Activated T-helper 1 cell treated with anti-CD3 and anti-CD28 coated beads, Interleukin-12 subunit alpha, Interleukin-12 subunit beta, Interleukin-2, Interleukin-4 antibody, amounts not matched to agents 30 ng/mL and 10 ng/mL and 1 ng/mL, durations not matched to agents 14 hours and 24 hours and 36 hours (primary cell): ENCODE data around the gene TSR1. TPM values are rescaled to one million over a fixed set of nuclear protein-coding genes. Genes with fewer than 3 reads are reported as not detected.

ENCODE experiments used
- DNase-seq: peaks from one replicate; pipeline ENCODE4 v3.0.0; 2021; ENCODE audit warnings: low spot score
- H3K27ac Mint-ChIP-seq: one replicate; pipeline ENCODE4 v1.8.0; 2021; ENCODE audit warnings: mild to moderate bottlenecking, mixed read lengths
- H3K27me3 Mint-ChIP-seq: one replicate; pipeline ENCODE4 v1.8.0; 2022; ENCODE audit warnings: mild to moderate bottlenecking, moderate library complexity, mixed read lengths; ENCODE audit not compliant: insufficient read depth
- H3K36me3 Mint-ChIP-seq: one replicate; pipeline ENCODE4 v1.8.0; 2021; ENCODE audit warnings: low read depth, mixed read lengths
- H3K4me1 Mint-ChIP-seq: one replicate; pipeline ENCODE4 v1.8.0; 2021; ENCODE audit warnings: low read depth, mixed read lengths
- H3K4me3 Mint-ChIP-seq: one replicate; pipeline ENCODE4 v1.8.0; 2021; ENCODE audit warnings: mild to moderate bottlenecking, moderate library complexity, mixed read lengths
- H3K9me3 Mint-ChIP-seq: one replicate; pipeline ENCODE4 v1.8.0; 2021; ENCODE audit warnings: mixed read lengths
- intact Hi-C: fragments of 100-400 bp; cut with micrococcal nuclease; formaldehyde crosslinking; loops from one replicate; pipeline ENCODE4 v1.15.1; 2024
- total RNA-seq: library from RNA; stranded (reverse); gene quantifications from 2 replicates; pipeline ENCODE4 v1.2.3, GENCODE V29; 2022

TSR1 gene
- total RNA-seq, 1 donor from 2014 or later, result 91.3 TPM

DNA sequence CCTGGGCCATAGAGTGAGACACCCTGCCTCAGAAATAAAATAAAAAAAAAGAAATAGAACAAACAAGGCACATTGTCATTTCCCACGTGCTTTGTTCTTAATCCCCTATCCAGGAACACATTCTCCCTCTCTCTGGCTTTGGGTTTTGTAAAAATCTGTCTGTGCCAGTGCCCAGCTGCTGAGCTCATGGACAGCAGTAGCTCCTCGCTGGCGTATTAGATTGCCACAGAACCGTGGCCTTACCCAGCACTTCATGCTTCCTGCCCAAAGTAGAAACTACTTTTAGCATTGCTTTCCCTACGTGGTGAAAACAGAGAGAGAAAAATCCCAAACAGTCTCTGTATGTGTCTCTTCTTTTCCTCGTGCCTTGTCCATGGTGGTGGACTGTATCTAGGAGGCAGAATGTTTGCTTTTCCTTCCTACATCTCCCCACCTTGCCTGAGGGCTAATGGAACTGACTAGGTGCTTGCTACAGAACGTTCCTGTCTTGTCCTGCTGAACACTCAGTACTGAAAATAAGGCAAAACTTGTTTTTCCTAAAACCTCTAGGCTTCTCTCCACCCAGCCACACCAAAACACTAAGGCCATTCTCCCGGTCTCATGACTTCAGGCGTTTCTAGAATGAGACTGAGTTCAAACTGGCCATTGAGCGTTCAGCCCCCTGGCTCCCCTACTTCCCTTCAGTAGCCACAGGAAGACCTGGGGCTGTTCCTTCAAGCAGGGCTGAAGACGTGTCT is 38.5 kb upstream of the TSR1 start:
- DNase-seq, result no peak
- intact Hi-C loops, result no loop called here
- Mint-ChIP-seq H3K27me3 (no peaks in the 10 kb centered on the region), H3K4me1 (no peaks in the 10 kb centered on the region), H3K4me3 (no peak overlapping the region), H3K9me3 (no peaks in the 10 kb centered on the region), H3K36me3 (peaks cover 5% of the 10 kb centered on the region), H3K27ac (peak overlapping the region; percentile 38)

DNA sequence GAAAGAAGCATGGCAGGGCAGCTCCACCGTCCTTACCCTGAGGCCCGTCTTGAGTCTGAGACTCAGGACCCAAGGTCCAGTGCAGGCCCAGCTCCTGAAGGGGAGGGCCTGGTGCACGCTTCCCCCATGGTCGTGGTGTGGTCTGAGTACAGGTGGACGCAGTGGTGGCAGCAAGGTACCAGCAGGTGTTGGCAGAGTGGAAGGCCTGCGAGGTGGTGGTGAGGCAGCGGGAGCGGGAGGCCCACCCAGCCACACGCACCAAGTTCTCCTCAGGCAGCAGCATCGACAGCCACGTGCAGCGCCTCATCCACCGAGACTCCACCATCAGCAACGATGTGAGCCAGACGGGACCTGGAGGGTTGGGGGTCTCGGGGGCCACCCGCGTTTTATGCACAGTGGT is 36.9 kb upstream of the TSR1 start:
- H3K4me3 Mint-ChIP-seq, result no peak overlapping the region
- H3K9me3 Mint-ChIP-seq, result no peaks in the 10 kb centered on the region
- H3K27ac Mint-ChIP-seq, result no peak overlapping the region
- peaks cover 2% of the 10 kb centered on the region for H3K36me3 Mint-ChIP-seq
- intact Hi-C loops, result no loop called here
- H3K4me1 Mint-ChIP-seq, result no peaks in the 10 kb centered on the region
- no peak for DNase-seq
- H3K27me3 Mint-ChIP-seq, result no peaks in the 10 kb centered on the region

DNA sequence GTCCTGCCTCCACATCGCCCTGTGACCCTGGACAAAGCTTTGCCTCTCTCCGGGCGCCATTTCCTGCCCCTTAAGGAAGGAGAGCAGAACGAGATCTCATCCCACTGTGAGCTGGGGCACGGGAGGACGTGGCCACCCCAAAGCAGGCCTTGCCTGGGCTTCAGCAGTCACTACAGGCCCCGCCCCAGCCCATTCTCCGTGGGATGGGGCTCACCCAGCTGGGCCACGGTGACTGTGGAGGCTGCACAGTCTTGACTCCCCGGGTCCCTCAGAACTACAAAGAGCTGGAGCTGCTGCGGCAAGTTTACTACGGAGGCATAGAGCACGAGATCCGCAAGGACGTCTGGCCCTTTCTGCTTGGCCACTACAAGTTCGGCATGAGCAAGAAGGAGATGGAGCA is 36.4 kb upstream of the TSR1 start:
- Mint-ChIP-seq H3K27me3 (no peaks in the 10 kb centered on the region), H3K9me3 (no peaks in the 10 kb centered on the region), H3K4me1 (no peaks in the 10 kb centered on the region), H3K36me3 (peaks cover 2% of the 10 kb centered on the region), H3K27ac (no peak overlapping the region), H3K4me3 (no peak overlapping the region)
- DNase-seq, result no peak
- intact Hi-C loops, result no loop called here

DNA sequence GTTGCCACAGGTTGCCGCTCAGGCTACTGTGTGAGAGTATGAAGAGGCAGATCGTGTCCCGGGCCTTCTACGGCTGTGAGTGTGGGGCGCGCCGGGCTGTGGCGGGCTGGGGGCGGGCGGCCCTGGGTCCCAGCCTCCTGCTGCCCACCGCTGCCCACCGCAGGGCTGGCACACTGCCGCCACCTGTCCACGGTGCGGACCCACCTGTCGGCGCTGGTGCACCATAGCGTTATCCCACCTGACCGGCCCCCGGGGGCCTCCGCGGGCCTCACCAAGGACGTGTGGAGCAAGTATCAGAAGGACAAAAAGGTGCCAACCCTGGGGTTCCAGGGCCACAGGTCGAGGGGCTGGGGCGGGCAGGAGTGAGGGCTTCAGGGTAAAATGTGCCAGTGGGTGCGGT is 35.9 kb upstream of the TSR1 start:
- Mint-ChIP-seq H3K27ac (no peak overlapping the region), H3K4me1 (no peaks in the 10 kb centered on the region), H3K27me3 (no peaks in the 10 kb centered on the region), H3K36me3 (peaks cover 2% of the 10 kb centered on the region), H3K9me3 (no peaks in the 10 kb centered on the region), H3K4me3 (no peak overlapping the region)
- intact Hi-C loops, result no loop called here
- DNase-seq, result no peak

DNA sequence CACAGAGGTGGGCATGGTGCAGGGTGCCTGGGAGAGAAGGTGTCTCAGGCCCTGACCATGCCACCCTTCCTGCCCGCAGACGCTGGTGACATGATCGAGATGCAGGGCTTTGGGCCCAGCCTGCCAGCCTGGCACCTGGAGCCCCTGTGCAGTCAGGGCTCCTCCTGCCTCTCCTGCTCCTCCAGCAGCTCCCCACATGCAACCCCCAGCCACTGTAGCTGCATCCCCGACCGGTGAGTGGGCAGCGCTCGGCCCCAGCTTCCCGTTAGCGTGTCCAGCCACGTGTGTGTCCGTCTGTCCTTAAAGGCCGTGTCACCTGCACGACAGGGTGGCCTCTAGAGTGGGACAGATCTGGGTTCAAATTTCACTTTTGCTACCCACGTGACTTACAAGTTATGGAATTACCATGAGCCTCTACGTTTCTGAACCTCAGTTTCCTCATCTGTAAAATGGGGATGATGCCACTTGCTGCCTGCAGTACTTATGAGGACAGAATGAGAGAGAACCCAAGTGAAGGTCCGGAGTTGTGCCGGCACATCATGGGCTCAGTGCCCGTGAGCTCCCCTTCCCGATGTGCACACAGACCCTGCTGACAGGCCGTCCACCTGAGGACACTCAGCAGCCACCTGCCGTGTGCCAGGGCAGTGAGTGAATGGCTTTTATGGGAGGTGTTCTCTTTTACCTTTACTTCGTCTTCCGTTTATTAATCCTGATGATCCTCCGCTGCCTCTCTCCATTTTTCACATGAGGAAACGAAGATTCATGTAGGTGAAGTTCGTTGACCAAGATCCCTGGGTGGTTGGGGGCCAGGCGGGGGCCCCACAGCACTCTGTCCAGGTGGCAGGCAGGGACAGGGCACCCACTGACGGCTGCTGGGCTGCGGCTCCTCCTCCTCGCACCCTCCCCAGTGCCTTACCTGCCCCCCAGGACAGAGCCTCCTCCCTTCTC is 35.2 kb upstream of the TSR1 start:
- no peak for DNase-seq
- H3K4me3 Mint-ChIP-seq, result no peak overlapping the region
- H3K36me3 Mint-ChIP-seq, result peaks cover 5% of the 10 kb centered on the region
- intact Hi-C loops, result no loop called here
- H3K4me1 Mint-ChIP-seq, result no peaks in the 10 kb centered on the region
- no peaks in the 10 kb centered on the region for H3K9me3 Mint-ChIP-seq
- H3K27ac Mint-ChIP-seq, result no peak overlapping the region
- no peaks in the 10 kb centered on the region for H3K27me3 Mint-ChIP-seq

DNA sequence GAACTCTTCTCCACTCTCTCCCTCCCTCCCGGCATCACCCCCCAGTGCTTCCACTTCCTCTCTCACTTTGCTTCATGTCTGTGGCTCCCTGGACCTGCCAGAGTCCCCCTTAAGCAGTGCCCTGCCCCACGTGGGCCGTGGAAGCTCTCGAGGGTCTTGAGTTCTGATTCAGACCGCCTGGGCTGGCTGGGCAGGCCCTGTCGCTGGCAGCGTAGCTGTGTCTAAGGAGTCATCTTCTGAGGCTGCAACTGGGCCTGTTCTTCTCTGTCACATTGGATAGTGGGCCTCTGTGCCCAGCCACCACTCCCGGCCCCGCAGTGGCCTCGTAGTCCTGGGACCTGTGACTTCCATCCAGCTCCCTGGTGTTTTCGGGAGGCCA is 33.9 kb upstream of the TSR1 start:
- Mint-ChIP-seq H3K4me3 (no peak overlapping the region), H3K9me3 (no peaks in the 10 kb centered on the region), H3K27ac (no peak overlapping the region), H3K27me3 (no peaks in the 10 kb centered on the region), H3K4me1 (no peaks in the 10 kb centered on the region), H3K36me3 (peaks cover 3% of the 10 kb centered on the region)
- intact Hi-C loops, result no loop called here
- DNase-seq, result no peak

DNA sequence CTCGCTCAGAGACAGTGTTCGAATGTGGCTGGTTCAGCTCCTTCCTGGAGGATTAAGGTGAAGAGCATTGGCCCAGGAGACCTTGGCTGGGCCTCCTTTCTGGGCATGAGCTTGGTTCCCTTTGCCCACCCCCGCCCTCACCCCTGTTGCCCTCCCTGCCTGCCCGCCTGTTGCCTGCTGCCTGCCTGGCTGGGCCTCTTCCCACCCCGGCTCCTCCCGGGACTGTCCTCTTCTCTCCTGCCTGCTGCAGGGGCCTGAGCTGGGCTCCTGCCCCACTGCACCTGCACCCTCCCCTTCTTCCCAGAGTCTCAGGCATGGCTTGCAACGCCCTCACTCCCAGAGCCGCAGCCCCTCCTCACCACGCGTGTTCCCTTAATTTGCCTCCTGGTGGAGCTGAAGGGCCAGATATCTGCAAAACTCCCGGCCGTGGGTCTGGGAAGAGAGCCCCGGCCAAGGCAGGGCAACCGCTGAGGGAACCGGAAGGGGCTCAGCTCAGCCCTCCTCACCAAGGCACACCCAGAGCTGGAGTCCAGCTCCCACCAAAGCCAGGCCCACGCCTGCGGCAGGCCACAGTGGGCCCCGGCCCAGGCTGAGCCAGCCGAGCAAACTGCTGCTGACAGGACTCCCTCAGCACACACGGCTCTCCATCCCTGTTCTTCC is 33.4 kb upstream of the TSR1 start:
- no peaks in the 10 kb centered on the region for H3K27me3 Mint-ChIP-seq

DNA sequence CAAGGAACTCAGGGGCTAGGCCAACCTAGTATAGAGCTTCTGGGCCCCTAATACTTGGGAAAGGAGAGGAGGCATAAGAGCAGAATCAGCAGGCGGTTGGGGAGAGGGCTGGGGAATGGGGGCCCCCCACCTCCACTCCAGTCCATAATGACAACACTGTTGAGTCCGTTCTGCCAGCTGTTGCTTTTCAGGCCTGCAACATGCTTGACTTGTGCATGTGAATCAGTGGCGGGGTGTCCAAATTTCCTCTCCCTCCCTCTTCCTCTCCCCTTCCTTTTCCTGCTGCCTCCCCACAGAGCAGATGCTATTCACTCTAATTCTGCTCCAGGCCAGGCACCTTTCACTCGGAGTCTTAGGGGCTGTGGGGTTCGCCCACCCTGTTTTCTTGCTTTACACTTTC is 32.8 kb upstream of the TSR1 start:
- H3K36me3 Mint-ChIP-seq, result peaks cover 3% of the 10 kb centered on the region
- no peak overlapping the region for H3K27ac Mint-ChIP-seq
- no peak for DNase-seq
- no peaks in the 10 kb centered on the region for H3K4me1 Mint-ChIP-seq
- no peak overlapping the region for H3K4me3 Mint-ChIP-seq
- H3K27me3 Mint-ChIP-seq, result no peaks in the 10 kb centered on the region
- intact Hi-C loops, result no loop called here
- H3K9me3 Mint-ChIP-seq, result no peaks in the 10 kb centered on the region

More for the DNA sequence above, 33.4 kb upstream of the TSR1 start:
- H3K27ac Mint-ChIP-seq, result no peak overlapping the region
- no peak for DNase-seq
- intact Hi-C loops, result no loop called here
- no peaks in the 10 kb centered on the region for H3K4me1 Mint-ChIP-seq
- H3K36me3 Mint-ChIP-seq, result peaks cover 3% of the 10 kb centered on the region
- no peak overlapping the region for H3K4me3 Mint-ChIP-seq
- H3K9me3 Mint-ChIP-seq, result no peaks in the 10 kb centered on the region

DNA sequence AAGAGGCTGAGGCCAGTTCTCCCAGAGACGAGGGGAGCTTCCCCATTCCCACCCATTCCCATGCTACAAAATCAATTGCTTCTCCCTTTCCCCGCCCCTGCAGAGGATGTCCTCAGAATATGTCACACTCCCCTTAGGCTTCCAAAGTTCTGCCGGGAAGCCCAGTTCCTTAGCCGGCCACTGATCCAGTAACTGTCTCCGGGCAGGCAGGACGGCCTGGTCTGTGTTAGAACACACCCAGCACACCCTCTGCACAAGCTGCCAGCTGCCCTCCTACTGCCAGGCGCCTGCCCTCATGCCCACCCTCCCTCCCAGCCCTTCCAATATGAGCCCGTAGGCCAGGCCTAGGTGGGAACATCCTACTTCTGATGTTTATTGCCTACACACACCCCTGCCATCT is 32.1 kb upstream of the TSR1 start:
- no peak overlapping the region for H3K4me3 Mint-ChIP-seq
- no peaks in the 10 kb centered on the region for H3K27me3 Mint-ChIP-seq

DNA sequence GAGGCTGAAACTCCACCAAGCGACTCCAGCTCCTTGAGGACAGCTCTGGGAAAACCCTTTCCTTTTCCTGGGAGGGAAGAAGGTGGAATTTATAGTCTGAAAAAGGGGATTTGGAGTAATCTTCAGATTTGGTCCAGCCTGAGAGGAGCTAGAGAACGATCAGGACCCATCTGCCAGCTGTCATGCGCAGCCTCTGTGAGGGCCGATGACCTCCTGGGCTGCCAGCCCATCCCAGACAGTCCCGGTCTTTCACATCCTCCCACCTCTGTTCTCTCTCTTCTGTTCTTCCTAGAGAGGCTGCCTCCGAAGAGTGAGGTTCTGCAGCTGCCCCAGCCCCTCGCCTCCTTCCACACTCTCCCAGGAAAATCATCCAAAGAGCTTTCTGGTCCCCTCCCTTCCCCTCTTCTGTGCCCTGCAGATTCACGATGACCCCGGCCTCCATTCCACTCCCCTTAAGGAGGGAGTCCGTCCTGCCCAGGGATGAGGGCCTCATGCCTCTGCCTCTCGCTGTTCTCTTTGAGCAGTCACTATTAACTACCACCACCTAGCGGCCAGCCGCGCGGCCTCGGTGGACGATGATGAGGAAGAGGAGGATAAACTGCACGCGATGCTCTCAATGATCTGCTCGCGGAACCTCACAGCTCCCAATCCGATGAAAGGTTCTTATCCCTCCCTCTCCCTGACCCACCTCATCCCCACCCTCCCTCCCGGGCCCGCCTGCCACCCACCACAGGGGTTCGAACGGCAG is 30.7 kb upstream of the TSR1 start:
- intact Hi-C loops, result no loop called here
- no peaks in the 10 kb centered on the region for H3K9me3 Mint-ChIP-seq

More for the DNA sequence above, 32.1 kb upstream of the TSR1 start:
- Mint-ChIP-seq H3K27ac (no peak overlapping the region), H3K36me3 (peaks cover 3% of the 10 kb centered on the region), H3K9me3 (no peaks in the 10 kb centered on the region), H3K4me1 (no peaks in the 10 kb centered on the region)
- no peak for DNase-seq
- intact Hi-C loops, result no loop called here

DNA sequence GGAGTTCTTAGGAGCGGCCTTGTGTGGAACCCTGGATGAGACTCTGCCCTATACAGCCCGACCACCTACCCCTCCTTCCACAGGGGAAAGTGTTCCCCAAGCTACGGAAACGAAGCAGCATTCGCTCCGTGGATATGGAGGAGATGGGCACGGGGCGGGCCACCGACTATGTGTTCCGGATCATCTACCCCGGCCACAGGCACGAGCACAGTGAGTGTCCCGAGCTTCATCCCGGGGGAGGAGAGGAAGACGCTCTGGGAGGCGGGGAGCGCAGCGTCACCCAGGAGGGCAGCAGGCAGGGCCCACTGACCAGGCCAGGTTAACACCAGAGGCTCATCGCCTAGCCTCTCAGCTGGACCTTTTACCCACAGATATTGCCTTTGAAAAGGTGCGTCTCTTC is 28.9 kb upstream of the TSR1 start:
- no peaks in the 10 kb centered on the region for H3K4me1 Mint-ChIP-seq
- no peaks in the 10 kb centered on the region for H3K27me3 Mint-ChIP-seq
- DNase-seq, result no peak
- no peaks in the 10 kb centered on the region for H3K9me3 Mint-ChIP-seq
- intact Hi-C loops, result no loop called here
- H3K36me3 Mint-ChIP-seq, result peaks cover 3% of the 10 kb centered on the region
- H3K4me3 Mint-ChIP-seq, result no peak overlapping the region
- no peak overlapping the region for H3K27ac Mint-ChIP-seq

More for the DNA sequence above, 30.7 kb upstream of the TSR1 start:
- Mint-ChIP-seq H3K27ac (no peak overlapping the region), H3K4me1 (no peaks in the 10 kb centered on the region), H3K27me3 (no peaks in the 10 kb centered on the region), H3K4me3 (no peak overlapping the region), H3K36me3 (peaks cover 3% of the 10 kb centered on the region)
- no peak for DNase-seq

DNA sequence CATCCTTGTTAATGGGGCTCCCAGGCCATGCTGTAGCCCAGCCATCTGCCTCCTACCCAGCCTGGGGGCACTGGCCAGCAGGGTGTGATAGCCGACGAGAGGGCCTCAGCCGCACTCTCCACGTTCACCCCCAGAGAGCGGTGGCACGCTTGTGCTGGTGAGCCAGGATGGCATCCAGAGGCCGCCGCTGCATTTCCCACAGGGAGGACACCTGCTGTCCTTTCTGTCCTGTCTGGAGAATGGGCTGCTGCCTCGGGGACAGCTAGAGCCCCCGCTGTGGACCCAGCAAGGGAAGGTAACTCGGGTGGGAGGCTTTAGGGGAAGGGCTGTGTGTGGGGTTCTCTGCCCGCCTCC is 28.5 kb upstream of the TSR1 start:
- H3K27me3 Mint-ChIP-seq, result no peaks in the 10 kb centered on the region
- DNase-seq, result no peak
- H3K4me1 Mint-ChIP-seq, result no peaks in the 10 kb centered on the region
- peaks cover 3% of the 10 kb centered on the region for H3K36me3 Mint-ChIP-seq
- H3K9me3 Mint-ChIP-seq, result no peaks in the 10 kb centered on the region
- H3K4me3 Mint-ChIP-seq, result no peak overlapping the region
- H3K27ac Mint-ChIP-seq, result no peak overlapping the region
- intact Hi-C loops, result no loop called here
